ENCODE measurements around the gene MIPEP.
"Not testable (repeated sequence)": the region's sequence is repeated elsewhere in the genome, so short reads cannot be mapped to it uniquely, and the experiment has no call there.

Gene MIPEP

DNA sequence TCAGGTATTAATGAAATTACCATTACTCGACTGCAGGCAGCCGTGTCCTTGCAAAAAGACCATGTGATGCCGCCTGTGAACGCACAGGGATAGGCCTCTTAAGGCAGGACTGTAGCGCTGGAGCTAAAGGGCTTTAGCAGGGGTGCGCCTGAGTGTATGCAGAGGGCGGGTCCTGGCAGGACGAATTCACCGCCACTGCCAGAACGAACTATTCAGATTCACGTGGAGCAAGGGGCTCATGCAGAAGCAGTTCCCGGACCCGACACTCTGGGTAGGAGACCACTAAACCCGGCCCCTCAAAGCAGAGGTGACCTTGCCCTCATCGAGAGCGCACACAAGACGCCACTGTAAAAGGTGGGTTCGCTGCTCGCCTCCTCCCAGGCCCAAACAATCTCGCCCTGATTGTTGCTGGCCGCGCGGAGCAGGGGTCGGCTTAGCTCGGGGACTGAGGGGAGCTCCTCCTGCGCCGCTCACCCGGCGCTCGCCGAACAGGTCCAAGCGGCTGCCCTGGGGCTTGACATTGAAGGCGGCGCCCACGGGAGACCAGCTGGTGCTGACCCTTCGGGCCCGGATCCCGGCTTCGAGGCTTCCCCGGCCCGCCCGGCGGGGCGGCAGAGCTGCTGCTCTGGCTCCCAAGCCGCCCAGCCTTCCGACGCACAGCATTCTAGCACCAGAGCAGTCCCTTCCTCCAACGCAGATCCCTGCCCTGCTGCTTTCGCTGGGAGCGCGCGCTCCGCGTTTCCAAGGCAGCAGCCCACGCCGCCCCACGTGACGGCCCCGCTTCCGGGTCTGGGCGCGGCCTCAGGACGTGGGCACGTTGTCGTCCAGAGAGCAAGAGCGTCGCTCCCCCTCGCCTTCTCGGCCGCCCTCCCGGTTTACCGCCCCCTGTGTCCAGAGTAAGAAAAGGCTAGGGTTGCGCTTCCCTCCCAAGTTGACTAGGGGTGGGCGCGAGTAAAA is at the start of gene MIPEP:
TSS of gene MIPEP (minus strand) at position 743 of the 957 bp plus-strand sequence. CDS start at position 663, 80 bp downstream.
- peak; percentile 73 for DNase-seq (ENCODE audit: low read depth, low spot score)

DNA sequence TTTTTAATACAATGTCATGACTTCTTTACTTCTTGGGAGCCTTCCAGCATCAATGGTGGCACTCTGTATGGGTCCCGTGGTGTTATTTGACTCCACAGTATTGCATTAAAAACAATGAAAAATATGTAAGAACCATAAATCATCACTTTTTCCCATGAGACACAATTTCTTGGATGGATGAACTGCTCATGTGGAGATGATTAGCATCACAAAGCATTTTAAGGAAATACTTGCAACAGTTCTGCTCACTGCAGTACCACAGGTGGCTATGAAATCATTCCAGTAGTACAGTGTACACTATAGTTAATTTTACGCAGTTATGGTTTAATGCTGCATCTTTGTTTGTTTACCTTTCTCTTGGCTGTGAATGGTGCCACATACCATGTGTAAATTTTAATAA is 45.3 kb upstream of the MIPEP start:
- DNase-seq (ENCODE audit: low read depth, low spot score): no peak

DNA sequence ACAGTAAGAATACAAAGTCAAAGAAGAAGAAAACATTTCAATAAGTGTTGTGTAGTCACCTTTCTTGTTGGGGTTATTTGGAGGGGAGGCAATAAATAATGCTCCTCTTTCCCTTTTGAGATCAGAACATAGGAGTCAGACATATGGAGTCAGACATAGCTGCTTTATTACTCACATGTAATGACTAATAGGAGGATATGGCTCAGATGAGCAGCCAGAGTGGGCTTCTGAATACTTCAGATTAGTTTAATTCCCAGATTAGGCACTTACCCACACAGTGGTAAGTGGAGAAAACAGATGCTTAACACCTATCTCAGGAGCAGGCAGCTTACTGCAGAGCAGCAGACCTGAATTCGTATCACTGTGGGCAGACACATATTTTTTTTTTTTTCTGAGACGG is 39.8 kb upstream of the MIPEP start:
- DNase-seq (ENCODE audit: low read depth, low spot score): no peak

GRCh38 chr13:23923031-23923430 is 33.8 kb upstream of the MIPEP start:
- no peak for DNase-seq (ENCODE audit: low read depth, low spot score)

GRCh38 chr13:23922005-23922932 is 33.1 kb upstream of the MIPEP start:
- DNase-seq (ENCODE audit: low read depth, low spot score): no peak

GRCh38 chr13:23921451-23921888 is 32.3 kb upstream of the MIPEP start:
- DNase-seq (ENCODE audit: low read depth, low spot score): peak; percentile 71

DNA sequence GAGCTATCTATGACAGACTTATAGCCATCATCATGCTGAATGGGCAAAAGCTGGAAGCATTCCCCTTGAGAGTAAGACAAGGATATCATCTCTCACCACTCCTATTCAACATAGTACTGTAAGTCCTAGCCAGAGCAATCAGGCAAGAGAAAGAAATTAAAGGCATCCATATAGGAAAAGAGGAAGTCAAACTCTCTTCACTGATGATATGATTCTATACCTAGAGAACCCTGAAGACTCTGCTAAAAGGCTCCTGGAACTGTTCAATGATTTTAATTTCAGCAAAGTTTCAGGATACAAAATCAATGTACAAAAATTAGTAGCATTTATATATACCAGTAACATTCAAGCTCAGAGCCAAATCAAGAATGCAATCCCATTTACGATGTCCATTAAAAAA is 29.8 kb upstream of the MIPEP start:
- DNase-seq (ENCODE audit: low read depth, low spot score): no peak

DNA sequence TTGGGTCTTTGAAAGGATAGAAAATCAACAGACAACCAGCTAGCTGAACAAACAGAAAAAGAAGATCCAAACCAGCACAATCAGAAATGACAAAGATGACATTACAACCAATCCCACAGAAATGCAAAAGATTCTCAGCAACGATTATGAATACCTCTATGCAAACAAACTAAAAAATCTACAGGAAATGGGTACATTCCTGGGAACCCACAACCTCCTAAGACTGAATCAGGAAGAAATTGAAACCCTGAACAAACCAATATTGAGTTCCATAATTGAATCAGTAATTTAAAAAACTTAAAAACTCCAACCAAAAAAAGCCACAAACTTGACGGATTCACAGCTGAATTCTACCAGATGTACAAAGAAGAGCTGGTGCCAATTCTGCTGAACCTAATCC is 29.0 kb upstream of the MIPEP start:
- no peak for DNase-seq (ENCODE audit: low read depth, low spot score)

GRCh38 chr13:23915308-23915707 is 26.1 kb upstream of the MIPEP start:
- DNase-seq (ENCODE audit: low read depth, low spot score): no peak

DNA sequence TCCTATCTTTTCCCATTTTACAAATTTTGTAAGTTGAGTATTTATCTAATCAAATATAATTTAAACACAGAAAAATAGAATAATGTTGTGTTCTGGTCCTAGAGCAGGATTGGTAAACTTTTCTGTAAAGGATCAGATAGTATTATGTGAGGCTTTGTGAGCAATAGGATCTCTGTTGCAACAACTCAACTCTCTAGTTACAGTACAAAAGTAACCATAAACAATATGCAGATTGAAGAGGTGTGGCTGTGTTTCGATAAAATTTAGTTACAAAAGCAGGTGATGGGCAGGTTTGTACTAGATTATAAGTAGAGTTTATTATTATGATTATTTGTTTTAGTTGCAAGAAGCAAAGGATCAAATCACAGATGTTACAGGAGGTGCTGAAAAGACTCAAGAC is 23.3 kb upstream of the MIPEP start:
- DNase-seq (ENCODE audit: low read depth, low spot score): no peak

GRCh38 chr13:23909606-23910005 is 20.4 kb upstream of the MIPEP start:
- no peak for DNase-seq (ENCODE audit: low read depth, low spot score)

- no peak for DNase-seq (ENCODE audit: low read depth, low spot score)
Measured at GRCh38 chr13:23905766-23906165, 16.6 kb upstream of the MIPEP start.

DNA sequence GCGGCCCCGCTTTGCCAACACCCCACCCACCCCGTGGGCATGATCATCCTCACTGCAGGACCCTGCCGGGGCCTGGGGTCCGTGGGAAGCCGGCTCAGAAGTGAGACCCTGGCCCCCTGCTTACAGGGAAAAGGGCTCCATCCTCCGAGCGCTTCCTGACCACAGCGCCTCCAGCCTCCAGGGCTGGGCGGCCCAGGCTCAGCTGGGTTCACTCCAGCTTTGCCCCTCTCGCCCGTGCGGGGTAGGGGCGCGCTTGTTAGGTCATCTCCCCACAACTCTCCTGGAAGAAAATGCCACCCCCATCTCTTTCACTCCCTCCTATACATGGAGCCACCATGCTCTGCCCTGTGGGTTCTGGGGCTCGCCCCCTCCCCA is 14.7 kb upstream of the MIPEP start:
- DNase-seq (ENCODE audit: low read depth, low spot score): no peak

DNA sequence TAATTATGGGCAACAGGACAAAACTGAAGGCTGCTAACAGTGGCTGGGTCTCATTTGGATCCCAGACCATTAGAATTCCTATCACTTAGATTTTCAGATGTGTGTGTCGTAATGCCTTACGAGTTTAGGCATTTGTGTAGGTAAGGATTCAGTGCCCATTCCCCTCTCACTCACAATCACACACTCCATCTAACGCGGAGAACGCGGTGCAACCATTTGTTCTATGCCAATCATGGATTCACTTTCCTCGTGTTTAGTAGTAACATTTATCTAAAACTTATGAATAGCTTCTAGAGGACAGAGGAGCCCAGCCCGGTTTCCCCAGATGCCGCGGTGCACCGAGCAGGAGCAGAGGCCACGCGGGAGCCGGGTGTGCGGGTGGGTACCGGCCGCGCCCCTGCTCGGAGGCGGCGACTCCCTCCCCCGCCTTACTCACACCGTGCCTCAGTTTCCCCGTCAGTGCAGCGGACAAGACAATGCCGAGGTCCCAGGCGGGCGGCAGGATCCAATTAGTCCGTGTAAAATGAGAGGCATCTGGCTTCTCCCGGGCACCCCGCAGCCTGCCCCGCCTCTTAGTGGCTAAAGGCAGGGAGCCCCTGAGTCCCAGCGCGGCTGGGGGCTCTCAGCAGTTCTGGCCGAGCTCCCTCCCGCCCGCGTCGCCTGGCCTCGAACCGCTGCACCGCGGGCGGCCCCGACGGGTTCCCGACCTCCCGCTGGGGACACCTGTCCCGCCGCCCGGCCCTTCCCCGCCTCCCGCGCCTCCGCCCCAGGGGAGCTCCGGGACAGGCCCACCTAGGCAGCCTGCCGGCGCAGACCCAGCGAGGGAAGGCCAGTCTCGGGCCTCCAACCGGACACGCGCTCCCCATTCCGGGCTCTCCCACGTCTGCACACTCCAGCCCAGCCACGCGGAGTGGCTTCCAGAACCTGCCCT is 14.0 kb upstream of the MIPEP start:
- no peak for DNase-seq (ENCODE audit: low read depth, low spot score)

GRCh38 chr13:23901365-23901764 is 12.2 kb upstream of the MIPEP start:
- DNase-seq (ENCODE audit: low read depth, low spot score): no peak

- DNase-seq (ENCODE audit: low read depth, low spot score): no peak
Measured at GRCh38 chr13:23899555-23899954, 10.4 kb upstream of the MIPEP start.

GRCh38 chr13:23898101-23898500 is 8.9 kb upstream of the MIPEP start:
- DNase-seq (ENCODE audit: low read depth, low spot score): no peak

DNA sequence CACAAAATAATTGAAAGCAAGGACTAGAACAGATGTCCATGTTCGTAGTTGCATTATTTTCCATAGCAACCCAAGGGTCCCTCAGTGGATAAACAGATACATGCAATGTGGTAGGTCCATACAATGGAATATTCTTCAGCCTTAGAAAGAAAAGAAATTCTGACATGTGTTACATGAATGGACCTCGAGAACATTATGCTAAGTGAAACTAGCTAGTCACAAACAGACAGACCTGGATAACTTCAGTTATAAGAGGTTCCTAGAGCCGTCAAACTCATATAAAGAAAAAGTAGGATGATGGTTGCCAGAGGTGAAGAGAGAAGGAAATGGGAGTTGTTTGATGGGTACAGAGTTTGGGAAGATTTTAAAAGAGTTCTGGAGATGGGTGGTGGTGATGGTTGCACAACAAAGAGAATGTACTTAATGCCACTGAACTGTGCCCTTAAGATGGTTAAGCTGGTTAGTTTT is 8.3 kb upstream of the MIPEP start, which contains the start of gene C1QTNF9B:
TSS of gene C1QTNF9B (minus strand) at position 51 of the 468 bp plus-strand sequence.
- not testable (repeated sequence) for DNase-seq (ENCODE audit: low read depth, low spot score)

DNA sequence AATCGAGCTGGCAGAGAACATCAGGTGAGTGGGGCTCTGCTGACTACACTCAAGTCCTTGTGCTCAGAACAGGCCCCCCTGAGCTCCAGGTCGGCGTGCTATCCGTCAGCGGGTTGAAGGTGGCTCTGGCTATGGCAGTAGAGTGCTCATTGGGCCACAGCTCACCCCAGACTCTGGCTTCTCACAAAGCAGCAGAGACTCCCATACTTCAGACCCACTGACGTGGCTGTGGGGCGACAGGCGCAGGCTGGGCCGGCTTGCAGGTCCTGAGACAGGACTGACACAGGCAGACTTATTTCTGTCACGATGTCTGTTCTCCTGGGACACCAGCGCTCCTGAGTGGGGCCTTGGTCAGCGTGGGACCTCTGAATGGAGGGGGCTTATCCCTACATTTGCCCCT is 5.5 kb upstream of the MIPEP start:
- DNase-seq (ENCODE audit: low read depth, low spot score): not testable (repeated sequence)

DNA sequence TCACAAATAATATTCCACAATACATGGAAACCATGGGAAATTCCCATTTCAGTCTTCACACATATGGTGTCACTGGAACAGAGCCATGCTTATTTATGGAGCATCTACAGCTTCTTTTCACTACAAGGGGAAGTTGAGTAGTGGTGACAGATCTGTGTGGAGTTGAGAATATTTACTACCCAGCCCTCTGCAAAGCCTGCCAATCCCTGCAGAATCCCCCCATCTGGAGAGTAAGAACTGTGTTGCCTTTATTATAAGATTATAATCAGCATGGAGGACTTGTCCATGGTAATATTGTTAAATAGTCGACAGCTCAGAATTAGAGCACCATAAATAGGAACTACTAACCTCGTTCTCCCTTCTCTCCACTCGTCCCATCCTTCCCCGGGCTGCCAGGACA is 4.6 kb upstream of the MIPEP start:
- DNase-seq (ENCODE audit: low read depth, low spot score): not testable (repeated sequence)

All from iPS DF 19.7 (cell line).